Neutrophil (primary cell): Measurements from ENCODE around the gene RUNDC3A.
A peak's percentile ranks its signal among the peaks of the same experiment; 100 is the strongest.

ENCODE experiments used
- H3K27ac ChIP-seq: fragments of 200-600 bp; sonication (generic); 2 replicates; pipeline ENCODE4 v1.5.1; 2016; ENCODE audit warnings: mild to moderate bottlenecking, moderate library complexity
- H3K27me3 ChIP-seq: fragments of 200-600 bp; sonication (generic); 2 replicates; pipeline ENCODE4 v1.6.0; 2016; ENCODE audit warnings: mild to moderate bottlenecking
- H3K36me3 ChIP-seq: fragments of 200-600 bp; sonication (generic); 2 replicates; pipeline ENCODE4 v1.5.1; 2017
- H3K4me1 ChIP-seq, 2 experiments: fragments of 200-600 bp in 1 of 2; sonication (generic) in 1 of 2; 1 replicate in 1 of 2; 2 replicates in 1 of 2; pipeline versions ENCODE4 v1.5.1 to v1.6.1; 2013 to 2016; ENCODE audit warnings: low read depth in 1 of 2, low read length in 1 of 2, mild to moderate bottlenecking in 1 of 2, moderate library complexity in 1 of 2; ENCODE audit not compliant: control insufficient read depth in 1 of 2, insufficient read depth in 1 of 2
- H3K4me3 ChIP-seq, 2 experiments: fragments of 200-600 bp in 1 of 2; sonication (generic) in 1 of 2; 1 replicate in 1 of 2; 2 replicates in 1 of 2; pipeline ENCODE4 v1.5.1; 2013 to 2016; ENCODE audit warnings: low read depth in 1 of 2, low read length in 1 of 2, mild to moderate bottlenecking in 1 of 2, moderate library complexity in 1 of 2
- H3K9me3 ChIP-seq: fragments of 200-600 bp; sonication (generic); 2 replicates; pipeline ENCODE4 v1.5.1; 2016
- TF ChIP-seq, protein P1 (sequence below): fragments of 200-600 bp; sonication (generic); IDR thresholded peaks from 2 replicates; pipeline ENCODE4 v1.5.1; 2016; ENCODE audit warnings: antibody characterized with exemption

Gene RUNDC3A

GRCh38 chr17:44322236-44322895, 14.0 kb downstream of the RUNDC3A start:
- peaks cover 32 to 35% of the 10 kb centered on the region in 2 experiments for H3K4me1 ChIP-seq
- peaks cover 21% of the 10 kb centered on the region for H3K36me3 ChIP-seq
- H3K4me3 ChIP-seq = no peak overlapping the region
- H3K27me3 ChIP-seq = peaks cover 15% of the 10 kb centered on the region
- TF ChIP-seq, protein P1, sequence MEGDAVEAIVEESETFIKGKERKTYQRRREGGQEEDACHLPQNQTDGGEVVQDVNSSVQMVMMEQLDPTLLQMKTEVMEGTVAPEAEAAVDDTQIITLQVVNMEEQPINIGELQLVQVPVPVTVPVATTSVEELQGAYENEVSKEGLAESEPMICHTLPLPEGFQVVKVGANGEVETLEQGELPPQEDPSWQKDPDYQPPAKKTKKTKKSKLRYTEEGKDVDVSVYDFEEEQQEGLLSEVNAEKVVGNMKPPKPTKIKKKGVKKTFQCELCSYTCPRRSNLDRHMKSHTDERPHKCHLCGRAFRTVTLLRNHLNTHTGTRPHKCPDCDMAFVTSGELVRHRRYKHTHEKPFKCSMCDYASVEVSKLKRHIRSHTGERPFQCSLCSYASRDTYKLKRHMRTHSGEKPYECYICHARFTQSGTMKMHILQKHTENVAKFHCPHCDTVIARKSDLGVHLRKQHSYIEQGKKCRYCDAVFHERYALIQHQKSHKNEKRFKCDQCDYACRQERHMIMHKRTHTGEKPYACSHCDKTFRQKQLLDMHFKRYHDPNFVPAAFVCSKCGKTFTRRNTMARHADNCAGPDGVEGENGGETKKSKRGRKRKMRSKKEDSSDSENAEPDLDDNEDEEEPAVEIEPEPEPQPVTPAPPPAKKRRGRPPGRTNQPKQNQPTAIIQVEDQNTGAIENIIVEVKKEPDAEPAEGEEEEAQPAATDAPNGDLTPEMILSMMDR = no peak
- no peaks in the 10 kb centered on the region for H3K9me3 ChIP-seq
- no peak overlapping the region for H3K27ac ChIP-seq

GRCh38 chr17:44323359-44324091, 15.1 kb downstream of the RUNDC3A start:
- Histone ChIP-seq H3K27me3 (peaks cover 3% of the 10 kb centered on the region), H3K9me3 (no peaks in the 10 kb centered on the region), H3K27ac (no peak overlapping the region), H3K36me3 (peaks cover 21% of the 10 kb centered on the region), H3K4me1 (peaks cover 32 to 35% of the 10 kb centered on the region in 2 experiments), H3K4me3 (peak overlapping the region; percentile 72 to 88)
- TF ChIP-seq, protein P1 = no peak

DNA sequence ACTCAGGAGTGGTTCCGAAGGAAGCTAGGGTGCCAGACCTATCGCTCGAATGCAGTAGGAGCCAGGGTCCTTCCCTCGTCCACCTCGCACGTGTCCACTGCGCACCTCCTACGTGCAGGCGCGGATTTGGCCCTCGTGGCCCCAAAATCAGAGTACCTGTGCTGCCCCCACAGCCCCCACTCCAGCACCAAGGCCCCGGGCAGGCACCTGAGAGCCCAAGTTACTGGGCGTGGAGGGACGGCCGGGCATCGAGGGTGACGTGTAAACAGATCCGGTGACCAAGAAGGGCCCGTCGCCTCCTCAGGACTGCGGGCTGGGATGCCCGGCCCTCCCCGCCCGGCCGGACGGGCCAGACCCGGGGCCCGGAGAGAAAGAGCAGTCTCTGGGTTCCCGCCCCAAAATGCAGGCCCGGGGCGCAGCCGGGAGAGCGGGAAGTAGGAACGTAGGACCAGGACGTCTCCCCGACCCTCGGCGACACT, 15.7 kb downstream of the RUNDC3A start:
- Histone ChIP-seq H3K9me3 (no peaks in the 10 kb centered on the region), H3K4me1 (peaks cover 32 to 35% of the 10 kb centered on the region in 2 experiments), H3K27ac (peak overlapping the region; percentile 71), H3K27me3 (no peaks in the 10 kb centered on the region), H3K36me3 (peaks cover 21% of the 10 kb centered on the region), H3K4me3 (peak overlapping the region; percentile 72 to 88)
- TF ChIP-seq, protein P1 = no peak

GRCh38 chr17:44324571-44325275, 16.3 kb downstream of the RUNDC3A start, which contains the start of gene SLC25A39:
SLC25A39 (minus strand) TSS chr17:44324823; CDS start chr17:44323562, 1,261 bp downstream.
- Histone ChIP-seq H3K4me3 (peak within 1 kb of the TSS; percentile 72 to 88), H3K9me3 (no peaks in the 10 kb centered on the region), H3K27ac (peak within 1 kb of the TSS; percentile 71), H3K4me1 (peaks cover 33 to 36% of the 10 kb centered on the region in 2 experiments), H3K36me3 (peaks cover 18% of the 10 kb centered on the region), H3K27me3 (no peaks in the 10 kb centered on the region)
- TF ChIP-seq, protein P1 = peak; percentile 45

- no peaks in the 10 kb centered on the region for H3K36me3 ChIP-seq
- TF ChIP-seq, protein P1 = no peak
- H3K4me3 ChIP-seq = peak overlapping the region; percentile 51 to 88
- peaks cover 52 to 57% of the 10 kb centered on the region in 2 experiments for H3K4me1 ChIP-seq
- no peaks in the 10 kb centered on the region for H3K27me3 ChIP-seq
- no peaks in the 10 kb centered on the region for H3K9me3 ChIP-seq
- peak overlapping the region; percentile 71 for H3K27ac ChIP-seq
These were observed 18.6 kb downstream of the RUNDC3A start for GRCh38 chr17:44326861-44327444.
